OCI-LY7 (cell line): ENCODE data around the gene KIAA1671. TPM values are rescaled to one million over a fixed set of nuclear protein-coding genes. Genes with fewer than 3 reads are reported as not detected.

Experiments
- BruUV-seq: library from RNA; stranded (reverse); fragments of 400-500 nt; replicated peaks from 2 replicates; lab custom pipeline; 2021; lab: Mats Ljungman, UMichigan
- CTCF ChIA-PET: fragments of 300-600 bp; sonication (Branson Sonifier 250); formaldehyde crosslinking; loops from one replicate; lab custom pipeline; 2022; ENCODE audit warnings: antibody characterized with exemption; ENCODE audit not compliant: unreplicated experiment; lab: Charles Lee
- POLR2A ChIA-PET: fragments of 300-600 bp; sonication (Branson Sonifier 250); formaldehyde crosslinking; loops from one replicate; lab custom pipeline; 2022; ENCODE audit warnings: antibody characterized with exemption; lab: Charles Lee
- DNase-seq: peaks from one replicate; pipeline ENCODE4 v3.0.0-alpha.2; 2015; ENCODE audit warnings: low spot score
- H2AFZ ChIP-seq: fragments of 200-600 bp; sonication (generic), shearing (Covaris generic); 2 replicates; pipeline ENCODE4 v1.6.1; 2014; ENCODE audit warnings: mild to moderate bottlenecking, antibody characterized with exemption, low read length, moderate library complexity
- H3K27ac ChIP-seq: fragments of 200-600 bp; sonication (generic); 2 replicates; pipeline ENCODE4 v1.5.1; 2014; ENCODE audit warnings: mixed run types, low read depth, mild to moderate bottlenecking, moderate library complexity, low read length, inconsistent platforms; ENCODE audit not compliant: poor library complexity, severe bottlenecking
- H3K36me3 ChIP-seq: fragments of 200-600 bp; sonication (generic); 2 replicates; pipeline ENCODE4 v1.6.1; 2014; ENCODE audit warnings: mild to moderate bottlenecking, antibody characterized with exemption, low read length, moderate library complexity, mixed read lengths; ENCODE audit not compliant: insufficient read depth
- H3K4me1 ChIP-seq: fragments of 200-600 bp; sonication (generic); 2 replicates; pipeline ENCODE4 v1.5.1; 2014; ENCODE audit warnings: mild to moderate bottlenecking, low read length; ENCODE audit not compliant: insufficient read depth, poor library complexity, severe bottlenecking
- H3K4me2 ChIP-seq: fragments of 200-600 bp; sonication (generic); 2 replicates; pipeline ENCODE4 v1.6.1; 2014; ENCODE audit warnings: mild to moderate bottlenecking, low read length
- H3K4me3 ChIP-seq: fragments of 200-600 bp; sonication (generic); 2 replicates; pipeline ENCODE4 v1.5.1; 2014; ENCODE audit warnings: mild to moderate bottlenecking, low read depth, low read length; ENCODE audit not compliant: poor library complexity, severe bottlenecking
- H3K79me2 ChIP-seq: fragments of 200-600 bp; sonication (generic); 2 replicates; pipeline ENCODE4 v1.6.1; 2016; ENCODE audit warnings: low read depth, mild to moderate bottlenecking, low read length, moderate library complexity, mixed read lengths; ENCODE audit not compliant: insufficient read depth
- H3K9me2 ChIP-seq: fragments of 200-600 bp; sonication (generic); 2 replicates; pipeline ENCODE4 v1.6.1; 2016; ENCODE audit warnings: mild to moderate bottlenecking, low read length, mixed read lengths; ENCODE audit not compliant: insufficient read depth
- H3K9me3 ChIP-seq: fragments of 200-600 bp; sonication (generic); 2 replicates; pipeline ENCODE4 v1.6.1; 2014; ENCODE audit warnings: mild to moderate bottlenecking, mixed run types, low read length, mixed read lengths
- H4K20me1 ChIP-seq: fragments of 200-600 bp; sonication (generic); 2 replicates; pipeline ENCODE4 v1.6.1; 2014; ENCODE audit warnings: mild to moderate bottlenecking, antibody characterized with exemption, low read length, moderate library complexity, mixed read lengths; ENCODE audit not compliant: insufficient read depth
- CTCF ChIP-seq: fragments of 200-600 bp; sonication (generic); conservative IDR thresholded peaks from 2 replicates; pipeline ENCODE4 v1.5.1; 2014; ENCODE audit warnings: mild to moderate bottlenecking, antibody characterized with exemption, low read length, moderate library complexity, mixed read lengths
- EZH2phosphoT487 ChIP-seq: fragments of 200-600 bp; sonication (generic); IDR thresholded peaks from 2 replicates; pipeline ENCODE4 v1.6.1; 2018; ENCODE audit warnings: low read depth, borderline replicate concordance, mild to moderate bottlenecking, mixed run types, antibody characterized with exemption, low read length, moderate library complexity, mixed read lengths
- intact Hi-C: fragments of 100-400 bp; cut with micrococcal nuclease; formaldehyde crosslinking; loops from one replicate; pipeline ENCODE4 v1.10.0; 2022; ENCODE audit not compliant: unreplicated experiment
- total RNA-seq, 2 experiments: library from RNA; depleted of rRNA in 1 of 2; stranded (reverse); fragments of >200 nt in 1 of 2; shearing (Covaris generic) in 1 of 2; gene quantifications; 2 replicates each; pipeline ENCODE4 v1.2.3, GENCODE V29; 2014 to 2022

The KIAA1671 gene
- total RNA-seq, 2 experiments from 2014 or later = not detected

GRCh38 chr22:25110846-25111578 is 158.5 kb downstream of the KIAA1671 start:
- H3K79me2 ChIP-seq = no peaks in the 10 kb centered on the region
- no peak overlapping the region for H3K27ac ChIP-seq
- ChIA-PET POLR2A (no interaction called here), CTCF (interaction anchor here (0.5 kb wide), 1 partner anchor 54 kb away, joined by 3 read pairs; no protein-coding TSS in a partner anchor)
- no peaks in the 10 kb centered on the region for H3K9me2 ChIP-seq
- no peaks in the 10 kb centered on the region for H3K9me3 ChIP-seq
- no peak overlapping the region for H3K4me3 ChIP-seq
- intact Hi-C loops = no loop called here
- no peak overlapping the region; the same call in 1 of the 2 replicates for H3K4me2 ChIP-seq
- H2AFZ ChIP-seq = no peak overlapping the region
- H3K36me3 ChIP-seq = no peaks in the 10 kb centered on the region
- BruUV-seq = no TSS peak
- no peaks in the 10 kb centered on the region for H3K4me1 ChIP-seq
- DNase-seq = no peak
- no peaks in the 10 kb centered on the region for H4K20me1 ChIP-seq
- no peak for TF ChIP-seq CTCF
- no peak for TF ChIP-seq EZH2phosphoT487

DNA sequence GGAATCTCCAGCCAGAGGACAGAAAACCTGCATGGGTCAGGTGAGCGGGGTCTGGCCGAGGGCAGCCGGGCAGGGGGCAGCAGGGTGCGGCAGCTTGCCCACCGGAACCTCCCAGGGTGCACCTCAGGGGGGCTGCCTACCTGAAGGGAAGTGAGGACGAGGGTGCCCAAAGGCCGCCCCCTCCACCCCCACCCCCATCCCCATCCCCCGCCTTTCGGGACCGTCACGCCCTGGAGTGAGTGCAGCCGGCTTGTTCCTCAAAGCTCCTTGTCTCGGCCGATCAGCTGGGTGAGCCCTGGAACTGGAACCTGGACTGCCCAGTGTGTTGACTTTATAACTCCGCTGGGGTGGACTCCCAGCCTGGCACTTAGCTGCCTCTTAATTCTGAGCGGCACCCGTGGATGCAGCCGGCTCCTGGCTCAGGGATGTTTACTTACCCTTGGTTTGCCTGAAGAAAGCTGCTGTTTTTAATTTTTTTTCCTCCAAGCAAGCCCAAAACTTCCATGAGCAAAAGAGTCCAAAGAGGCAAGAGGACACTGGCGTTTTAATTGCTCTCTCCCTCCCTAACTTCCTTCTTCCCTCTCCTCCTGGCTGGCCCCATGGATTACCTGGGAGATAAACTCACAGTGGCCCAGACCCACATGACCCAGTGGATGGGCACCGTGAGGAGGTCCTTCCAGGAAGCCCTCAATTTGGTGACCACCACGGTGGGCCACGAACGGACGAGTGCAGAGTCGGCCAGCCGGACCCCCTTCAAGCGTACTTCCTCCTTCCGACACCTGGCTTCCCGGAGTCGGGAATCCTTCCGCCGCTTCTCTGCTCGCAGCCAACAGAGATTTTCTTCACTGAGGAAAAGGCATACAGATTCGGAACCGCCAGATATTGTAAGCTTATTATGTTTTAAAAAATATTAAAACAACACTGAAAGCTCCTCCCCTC is 159.3 kb downstream of the KIAA1671 start:
- TF ChIP-seq CTCF (no peak), EZH2phosphoT487 (no peak)
- Histone ChIP-seq H3K4me2 (no peak overlapping the region; the same call in 1 of the 2 replicates), H4K20me1 (no peaks in the 10 kb centered on the region), H3K36me3 (no peaks in the 10 kb centered on the region), H3K27ac (no peak overlapping the region), H2AFZ (no peak overlapping the region), H3K4me1 (no peaks in the 10 kb centered on the region), H3K4me3 (no peak overlapping the region), H3K79me2 (no peaks in the 10 kb centered on the region), H3K9me3 (no peaks in the 10 kb centered on the region), H3K9me2 (no peaks in the 10 kb centered on the region)
- POLR2A ChIA-PET = interaction anchor here (0.6 kb wide), 1 partner anchor 236 kb away, joined by 5 read pairs; no protein-coding TSS in a partner anchor
- CTCF ChIA-PET = no interaction called here
- intact Hi-C loops = no loop called here
- no peak for DNase-seq
- no TSS peak for BruUV-seq
